DOHH2 (cell line): ENCODE measurements around the gene TNFSF15.

Experiments
- CTCF ChIP-seq: fragments of 200-600 bp; sonication (generic); IDR thresholded peaks from one replicate; pipeline ENCODE4 v1.5.1; 2014; ENCODE audit warnings: antibody characterized with exemption, mild to moderate bottlenecking, low read depth, low read length; ENCODE audit not compliant: poor library complexity, severe bottlenecking
- EZH2phosphoT487 ChIP-seq: fragments of 200-600 bp; sonication (generic); IDR thresholded peaks from 2 replicates; pipeline ENCODE4 v1.6.1; 2017; ENCODE audit warnings: borderline replicate concordance, mild to moderate bottlenecking, antibody characterized with exemption, low read length, moderate library complexity, mixed read lengths

- TF ChIP-seq CTCF, result no peak
- no peak for TF ChIP-seq EZH2phosphoT487
Measured at GRCh38 chr9:114757395-114757794, 48.4 kb downstream of the TNFSF15 start.
